IPS-18a (cell line): ENCODE measurements around the gene PRG2.

Source experiments
- H3K27ac ChIP-seq: one replicate; pipeline ENCODE4 v1.5.1; 2013; ENCODE audit warnings: low read length
- H3K27me3 ChIP-seq: one replicate; pipeline ENCODE4 v1.6.1; 2013; ENCODE audit warnings: mild to moderate bottlenecking, low read length; ENCODE audit not compliant: control insufficient read depth, insufficient read depth
- H3K36me3 ChIP-seq: one replicate; pipeline ENCODE4 v1.6.1; 2013; ENCODE audit warnings: low read depth, low read length; ENCODE audit not compliant: control insufficient read depth
- H3K4me1 ChIP-seq: one replicate; pipeline ENCODE4 v1.6.1; 2013; ENCODE audit warnings: low read depth, low read length; ENCODE audit not compliant: control insufficient read depth
- H3K4me3 ChIP-seq: one replicate; pipeline ENCODE4 v1.5.1; 2013; ENCODE audit warnings: low read length
- H3K9ac ChIP-seq: one replicate; pipeline ENCODE4 v1.6.1; 2013; ENCODE audit warnings: mild to moderate bottlenecking, low read length, moderate library complexity
- H3K9me3 ChIP-seq: one replicate; pipeline ENCODE4 v1.6.1; 2013; ENCODE audit warnings: low read depth, low read length; ENCODE audit not compliant: control insufficient read depth

Gene PRG2

DNA sequence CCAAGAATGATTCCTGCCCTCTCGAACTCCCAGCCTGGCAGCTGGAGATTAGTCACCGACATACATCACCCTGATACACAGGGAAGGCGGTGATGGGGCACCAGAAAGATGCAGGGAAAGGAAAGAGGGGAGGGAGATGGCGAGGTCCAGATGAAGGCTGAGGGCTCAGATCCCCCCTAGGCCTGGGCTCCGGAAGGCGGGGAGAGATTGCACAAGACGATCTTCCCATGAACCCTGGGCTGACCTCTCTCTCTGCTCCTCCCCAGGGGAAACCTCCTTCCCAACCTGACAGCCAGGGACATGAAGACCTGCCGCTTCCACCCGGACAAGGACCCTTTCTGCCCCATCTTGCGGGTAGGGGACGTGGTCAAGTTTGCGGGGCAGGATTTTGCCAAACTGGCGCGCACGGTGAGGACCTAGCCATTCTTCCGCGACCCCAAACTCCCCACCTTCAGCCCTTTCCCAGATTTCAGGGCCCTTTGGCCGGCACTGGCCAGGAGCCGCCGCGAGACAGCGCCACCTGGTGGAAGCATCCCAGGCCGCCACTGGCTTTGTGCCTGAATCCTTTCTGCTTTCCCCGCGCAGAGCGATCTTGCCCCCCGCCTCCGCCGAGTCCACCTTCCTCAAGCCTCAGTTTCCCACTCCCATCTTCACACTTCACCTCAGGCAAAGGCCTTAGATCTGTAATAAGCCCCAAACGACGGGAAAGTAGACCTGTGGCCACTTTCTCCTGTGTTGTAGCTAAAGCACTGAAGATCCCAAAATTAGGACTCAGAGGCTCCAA, 40.8 kb downstream of the PRG2 start:
- no peak overlapping the region for H3K27ac ChIP-seq
- no peaks in the 10 kb centered on the region for H3K9me3 ChIP-seq
- H3K4me1 ChIP-seq: peaks cover 10% of the 10 kb centered on the region
- H3K36me3 ChIP-seq: no peaks in the 10 kb centered on the region
- peak overlapping the region; percentile 43 for H3K9ac ChIP-seq
- no peaks in the 10 kb centered on the region for H3K27me3 ChIP-seq
- H3K4me3 ChIP-seq: peak overlapping the region; percentile 57

DNA sequence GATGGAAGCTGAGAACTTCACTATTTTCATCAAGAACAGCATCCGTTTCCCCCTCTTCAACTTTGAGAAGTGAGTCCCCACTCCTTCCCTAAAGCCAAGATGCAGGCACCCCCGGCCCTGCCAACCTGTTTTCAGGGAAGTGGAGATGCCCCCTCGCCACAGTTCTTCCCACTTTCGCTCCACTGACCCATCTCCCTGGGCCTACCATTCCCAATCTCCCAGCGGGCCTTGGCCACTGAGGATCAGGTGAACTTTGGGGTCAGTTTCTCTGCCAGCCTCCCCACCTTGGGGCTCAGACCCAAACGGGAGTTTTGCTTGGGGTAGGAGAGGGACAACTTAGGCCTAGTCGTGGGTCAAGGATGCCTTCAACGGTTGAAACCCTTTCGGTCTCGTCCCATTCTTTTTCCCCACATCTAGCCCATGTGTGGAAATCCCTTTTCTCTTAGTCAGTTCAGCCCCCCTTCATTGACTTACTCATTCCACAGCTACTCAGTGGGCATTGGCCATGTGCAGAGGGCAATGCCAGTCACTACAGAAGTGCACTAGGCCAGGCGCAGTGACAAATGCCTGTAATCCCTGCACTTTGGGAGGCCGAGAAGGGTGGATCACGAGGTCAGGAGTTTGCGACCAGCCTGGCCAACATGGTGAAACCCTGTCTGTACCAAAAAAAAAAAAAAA, 41.7 kb downstream of the PRG2 start:
- H3K9ac ChIP-seq: no peak overlapping the region
- peaks cover 8% of the 10 kb centered on the region for H3K4me1 ChIP-seq
- no peak overlapping the region for H3K4me3 ChIP-seq
- no peaks in the 10 kb centered on the region for H3K9me3 ChIP-seq
- H3K36me3 ChIP-seq: no peaks in the 10 kb centered on the region
- no peak overlapping the region for H3K27ac ChIP-seq
- H3K27me3 ChIP-seq: no peaks in the 10 kb centered on the region

DNA sequence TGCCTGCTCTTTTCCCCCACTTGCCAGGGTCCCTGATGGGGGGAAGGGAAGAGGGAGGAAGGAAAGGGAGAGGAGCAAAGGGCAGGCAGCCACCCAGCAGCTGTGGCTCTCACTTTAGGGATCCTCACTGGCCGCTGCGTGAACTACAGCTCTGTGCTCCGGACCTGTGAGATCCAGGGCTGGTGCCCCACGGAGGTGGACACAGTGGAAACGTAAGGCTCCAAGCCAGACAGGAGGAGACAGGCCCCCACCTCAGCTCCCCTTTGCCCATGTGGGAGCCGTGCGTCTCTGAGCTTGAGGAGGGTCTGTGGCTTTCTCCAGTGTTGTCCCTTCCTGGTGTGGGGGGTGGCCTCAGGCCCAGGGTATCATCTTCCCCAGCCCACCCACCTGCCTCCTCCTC, 42.4 kb downstream of the PRG2 start:
- Histone ChIP-seq H3K36me3 (no peaks in the 10 kb centered on the region), H3K9me3 (no peaks in the 10 kb centered on the region), H3K4me1 (peaks cover 3% of the 10 kb centered on the region), H3K27me3 (no peaks in the 10 kb centered on the region), H3K9ac (no peak overlapping the region), H3K4me3 (no peak overlapping the region), H3K27ac (no peak overlapping the region)

DNA sequence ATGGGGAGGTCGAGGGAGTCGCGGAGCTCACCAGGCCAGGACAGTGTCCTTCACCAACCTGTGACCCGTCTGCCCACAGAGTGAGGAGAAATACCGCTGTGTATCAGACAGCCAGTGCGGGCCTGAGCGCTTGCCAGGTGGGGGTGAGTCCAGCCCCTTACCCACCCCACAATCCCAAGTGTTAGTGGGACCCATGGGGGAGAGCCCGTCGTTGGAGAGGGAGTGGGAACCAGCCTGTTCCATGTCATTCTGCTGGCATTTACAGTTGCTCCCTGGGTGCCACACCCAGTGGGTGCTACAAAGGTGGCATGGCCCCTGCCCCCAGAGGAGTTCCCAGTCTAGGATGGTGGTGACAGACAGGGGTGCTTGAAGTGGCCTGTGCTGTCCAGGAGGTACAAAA, 43.1 kb downstream of the PRG2 start:
- H3K9me3 ChIP-seq: no peaks in the 10 kb centered on the region
- no peaks in the 10 kb centered on the region for H3K27me3 ChIP-seq
- no peak overlapping the region for H3K4me3 ChIP-seq
- no peak overlapping the region for H3K9ac ChIP-seq
- no peak overlapping the region for H3K27ac ChIP-seq
- H3K36me3 ChIP-seq: no peaks in the 10 kb centered on the region
- H3K4me1 ChIP-seq: peaks cover 3% of the 10 kb centered on the region

DNA sequence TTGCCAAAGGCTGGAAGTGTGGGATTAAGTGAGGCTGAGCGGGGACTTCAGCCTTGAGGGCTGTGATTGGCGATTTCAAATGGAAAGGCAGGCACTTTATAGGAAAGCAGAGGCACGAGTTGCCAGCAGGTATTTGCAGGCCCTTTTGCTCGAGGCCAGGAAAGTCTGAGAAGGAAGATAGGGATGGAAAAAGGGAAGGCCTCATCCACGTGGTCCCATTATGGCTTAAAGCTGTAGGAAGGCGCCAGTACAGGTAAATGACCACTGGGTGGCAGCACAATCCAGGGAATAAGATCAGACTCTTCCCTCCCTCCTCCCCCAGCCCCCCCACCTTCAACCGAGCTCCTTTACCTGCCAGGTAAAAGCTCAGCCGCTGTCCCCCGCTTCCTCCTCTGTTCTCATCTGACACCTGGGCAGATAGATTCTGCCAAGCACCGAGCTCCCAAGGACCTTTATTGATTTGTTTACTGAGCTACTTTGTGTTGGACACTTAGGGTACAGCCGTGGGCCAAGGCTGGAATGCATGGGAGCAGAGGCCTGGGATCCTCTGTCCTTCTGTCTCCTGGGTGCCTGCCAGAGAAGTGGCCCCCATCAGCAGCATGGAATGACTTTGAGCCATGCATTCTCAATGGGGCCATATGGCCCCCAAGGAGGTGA, 44.8 kb downstream of the PRG2 start:
- Histone ChIP-seq H3K27ac (no peak overlapping the region), H3K9me3 (no peaks in the 10 kb centered on the region), H3K9ac (no peak overlapping the region), H3K4me1 (peaks cover 3% of the 10 kb centered on the region), H3K36me3 (no peaks in the 10 kb centered on the region), H3K27me3 (peaks cover 6% of the 10 kb centered on the region), H3K4me3 (no peak overlapping the region)

DNA sequence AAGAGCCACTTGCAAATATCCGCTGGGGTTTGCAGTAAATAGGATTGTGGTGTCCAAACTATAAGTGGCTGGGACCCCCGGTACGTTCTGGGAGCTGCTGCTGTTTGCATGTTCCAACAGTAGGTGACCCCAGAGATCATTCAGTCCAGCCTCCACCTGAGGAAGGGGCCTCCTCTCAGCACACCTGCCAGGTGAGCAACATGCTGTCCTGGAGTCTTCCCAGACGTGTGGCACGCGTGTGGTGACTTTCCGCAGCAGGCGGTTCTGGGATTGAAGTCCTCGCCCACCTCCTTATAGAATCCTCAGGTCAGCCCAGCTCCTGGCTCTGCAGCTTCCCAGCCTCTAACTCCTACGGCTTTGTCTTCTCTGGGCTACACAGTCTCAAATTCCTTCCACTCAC, 45.6 kb downstream of the PRG2 start:
- no peak overlapping the region for H3K27ac ChIP-seq
- H3K27me3 ChIP-seq: peaks cover 10% of the 10 kb centered on the region
- H3K9ac ChIP-seq: no peak overlapping the region
- H3K36me3 ChIP-seq: no peaks in the 10 kb centered on the region
- H3K4me1 ChIP-seq: peaks cover 7% of the 10 kb centered on the region
- H3K9me3 ChIP-seq: no peaks in the 10 kb centered on the region
- H3K4me3 ChIP-seq: no peak overlapping the region

DNA sequence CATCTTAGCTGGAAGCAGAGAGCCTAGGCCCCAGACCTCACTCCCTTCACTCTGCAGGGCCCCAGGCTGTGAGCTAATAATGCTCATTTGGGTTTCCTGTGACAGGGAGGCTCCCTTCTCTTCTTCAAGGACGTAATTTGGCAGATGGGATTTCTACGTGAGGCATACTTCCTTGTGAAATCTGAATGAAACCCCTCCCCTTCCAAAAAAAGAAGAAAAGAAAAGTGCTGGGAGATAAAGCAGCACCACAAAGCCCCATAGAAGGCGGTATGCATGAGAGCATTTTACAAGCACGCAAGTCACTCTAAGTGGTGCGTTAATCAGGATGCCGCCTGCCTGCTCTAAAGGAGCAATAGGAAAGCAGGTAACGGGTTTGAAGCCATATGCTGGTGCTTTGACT, 46.6 kb downstream of the PRG2 start:
- Histone ChIP-seq H3K9me3 (no peaks in the 10 kb centered on the region), H3K27me3 (peaks cover 10% of the 10 kb centered on the region), H3K9ac (no peak overlapping the region), H3K36me3 (no peaks in the 10 kb centered on the region), H3K27ac (no peak overlapping the region), H3K4me1 (peaks cover 7% of the 10 kb centered on the region), H3K4me3 (no peak overlapping the region)

DNA sequence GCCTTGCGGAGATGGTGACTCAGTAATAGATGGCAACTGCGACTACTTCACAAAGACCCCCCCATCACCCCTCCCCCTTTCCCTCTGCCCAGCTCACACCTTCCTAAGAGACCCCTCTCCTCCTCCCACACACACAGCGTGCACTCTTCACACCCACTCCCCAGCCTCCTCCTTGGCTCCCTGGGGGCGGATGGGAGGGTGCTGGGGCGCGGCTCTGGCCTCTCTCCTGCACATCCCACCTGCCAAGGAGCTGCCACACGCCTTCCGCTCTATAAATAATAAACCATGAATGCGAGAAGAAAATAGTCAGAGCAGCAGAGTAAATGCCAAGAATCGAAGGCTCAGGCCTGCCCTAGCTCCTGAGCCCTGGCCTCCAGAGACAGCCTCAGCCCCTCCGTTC, 47.7 kb downstream of the PRG2 start:
- Histone ChIP-seq H3K27ac (no peak overlapping the region), H3K9ac (no peak overlapping the region), H3K9me3 (no peaks in the 10 kb centered on the region), H3K4me1 (peaks cover 7% of the 10 kb centered on the region), H3K36me3 (no peaks in the 10 kb centered on the region), H3K4me3 (no peak overlapping the region), H3K27me3 (peaks cover 10% of the 10 kb centered on the region)

DNA sequence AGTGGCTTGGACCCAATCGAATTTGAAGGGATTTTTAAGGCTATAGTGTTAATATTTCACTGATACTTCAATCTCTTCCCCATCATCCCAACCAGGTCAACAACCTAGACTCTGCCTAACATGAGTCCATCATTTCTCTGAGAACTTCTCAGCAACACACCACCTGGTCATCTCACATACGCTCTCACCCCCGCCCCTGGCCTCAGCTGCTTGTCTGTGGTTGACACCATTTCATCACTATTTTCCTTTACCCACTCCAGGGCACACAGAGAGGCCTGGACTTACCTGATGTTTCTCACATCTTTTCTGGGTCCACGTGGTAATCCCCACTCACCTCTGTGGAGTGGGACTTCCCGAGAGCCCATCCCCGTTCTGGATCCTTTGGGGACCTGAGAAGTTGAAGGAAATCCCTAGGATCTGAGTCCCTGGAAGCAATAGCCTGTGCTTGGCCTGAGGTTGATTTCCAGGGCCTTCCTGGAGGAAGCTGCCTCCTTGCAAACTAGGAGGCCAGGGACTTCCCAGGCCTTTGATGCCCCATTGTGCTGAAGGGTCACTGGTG, 49.1 kb downstream of the PRG2 start:
- peaks cover 7% of the 10 kb centered on the region for H3K4me1 ChIP-seq
- H3K9ac ChIP-seq: no peak overlapping the region
- H3K36me3 ChIP-seq: no peaks in the 10 kb centered on the region
- peaks cover 10% of the 10 kb centered on the region for H3K27me3 ChIP-seq
- no peak overlapping the region for H3K27ac ChIP-seq
- H3K4me3 ChIP-seq: no peak overlapping the region
- no peaks in the 10 kb centered on the region for H3K9me3 ChIP-seq

DNA sequence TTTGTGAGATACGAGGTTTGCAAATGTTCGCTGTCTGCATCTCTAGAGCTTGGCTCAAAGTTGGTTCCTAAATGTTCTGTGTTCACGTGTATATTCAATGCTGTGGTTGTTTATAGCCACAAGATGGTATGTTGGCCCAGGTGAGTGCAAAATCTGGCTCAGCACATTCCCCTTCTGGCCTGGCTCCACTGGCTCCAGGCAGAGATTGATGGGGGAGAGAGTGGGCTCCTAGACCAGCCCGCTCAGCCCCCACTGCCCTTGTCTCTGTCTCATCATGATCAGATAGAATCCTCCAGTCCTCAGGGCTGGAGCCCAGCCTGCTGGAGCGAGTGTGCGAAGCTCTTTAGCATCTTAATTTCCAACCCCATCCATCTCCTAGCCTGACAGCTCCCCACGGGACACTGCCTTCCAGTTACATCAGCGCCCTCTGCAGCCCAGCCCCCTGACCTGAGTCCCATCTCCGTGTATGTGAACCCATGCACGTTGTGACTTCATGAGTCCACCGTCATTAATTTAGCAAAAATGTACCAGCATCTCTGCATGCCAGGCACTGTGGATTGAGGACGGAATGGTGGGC, 50.3 kb downstream of the PRG2 start:
- Histone ChIP-seq H3K4me1 (peaks cover 4% of the 10 kb centered on the region), H3K9ac (no peak overlapping the region), H3K27me3 (peaks cover 10% of the 10 kb centered on the region), H3K4me3 (no peak overlapping the region), H3K9me3 (no peaks in the 10 kb centered on the region), H3K27ac (no peak overlapping the region), H3K36me3 (no peaks in the 10 kb centered on the region)

DNA sequence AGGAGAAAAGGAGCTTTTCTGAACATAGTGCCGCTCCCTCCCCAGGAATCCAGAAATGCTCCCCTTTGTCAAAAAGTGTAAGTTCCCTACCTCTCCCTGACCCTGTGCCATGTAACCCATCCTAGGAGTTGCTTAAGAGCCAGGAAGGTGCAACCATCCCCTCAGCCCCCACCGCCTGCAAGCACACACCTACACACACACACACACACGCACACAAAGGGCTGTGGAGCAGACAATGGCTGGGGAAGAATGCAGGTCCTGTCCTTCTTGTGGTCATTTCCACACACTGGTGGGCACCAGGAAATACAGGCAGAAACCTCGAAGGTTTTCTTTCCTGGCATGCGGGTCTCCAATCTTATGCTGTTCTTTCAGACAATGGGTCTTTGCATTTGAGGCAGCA, 51.1 kb downstream of the PRG2 start:
- Histone ChIP-seq H3K9ac (no peak overlapping the region), H3K9me3 (no peaks in the 10 kb centered on the region), H3K4me3 (no peak overlapping the region), H3K4me1 (peaks cover 10% of the 10 kb centered on the region), H3K27ac (no peak overlapping the region), H3K27me3 (peaks cover 10% of the 10 kb centered on the region), H3K36me3 (peaks cover under 1% of the 10 kb centered on the region)
